ENCODE measurements around the gene TBC1D10A. TPM values are rescaled to one million over a fixed set of nuclear protein-coding genes. Genes with fewer than 3 reads are reported as not detected.

Gene TBC1D10A
- total and polyA plus RNA-seq, 12 donors, result 3.2 to 9.5 (median 5.7) TPM

DNA sequence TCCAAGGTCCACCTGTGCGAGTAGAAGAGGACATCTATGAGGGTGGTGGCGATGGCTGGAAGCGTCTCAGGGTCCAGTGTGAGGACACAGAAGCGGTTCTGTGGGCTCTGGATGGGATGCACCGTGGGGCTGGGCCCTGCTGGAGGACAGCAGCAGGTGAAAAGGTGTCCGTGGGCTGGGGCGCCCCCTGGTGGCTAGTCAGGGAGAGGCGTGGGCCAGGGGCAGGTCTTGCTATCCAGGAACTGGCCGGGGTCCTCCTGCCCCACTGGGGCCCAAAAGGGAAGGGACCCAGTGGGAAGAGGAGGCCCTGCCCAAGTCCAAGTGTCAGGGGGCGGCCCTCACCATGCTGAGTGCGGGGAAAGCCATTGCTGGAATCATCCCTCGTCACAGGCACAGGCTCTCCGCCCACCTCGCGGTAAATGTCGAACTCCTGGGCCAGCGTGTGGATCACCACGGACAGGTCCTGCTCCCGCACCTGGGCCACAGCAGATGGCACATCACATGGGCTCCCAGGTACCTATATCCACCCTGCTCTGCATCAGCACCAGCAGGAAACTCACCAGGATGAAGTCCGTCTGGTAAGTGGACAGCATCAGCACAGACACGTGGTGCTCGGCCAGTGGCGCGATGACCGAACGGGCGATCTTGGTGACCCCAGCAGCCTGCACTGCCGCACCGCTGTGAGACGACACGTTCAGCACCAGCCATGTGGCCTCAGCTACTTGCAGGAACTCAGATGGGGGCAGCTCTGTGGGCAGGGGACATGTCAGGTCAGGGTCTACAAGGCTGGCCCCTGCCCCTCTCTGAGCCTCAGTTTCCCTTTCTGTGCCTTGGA lies 39.7 kb downstream of the TBC1D10A start:
- no peaks in the 10 kb centered on the region for H3K27me3 ChIP-seq
- TF ChIP-seq CTCF (IDR thresholded peaks at IDR 0.05), result peak; percentile 71 to 97 (median 82)
- ATAC-seq (no peak), DNase-seq (peak; percentile 61 to 75)
- peaks cover 16 to 58% (median 36%) of the 10 kb centered on the region in 9 donors for H3K4me1 ChIP-seq
- H3K9me3 ChIP-seq, result no peaks in the 10 kb centered on the region
- H3K27ac ChIP-seq, result peak overlapping the region in 1 of 10 donors; percentile 98
- WGBS, 2 donors, result 73 to 75% methylated on average over 31 of the region's 31 CpGs
- intact Hi-C loops (cut with DNase I), result loop anchor here in 9 of 10 donors (1.0 to 10.0 kb wide), 8 partner anchors 24 to 102 kb away; partner anchors contain the start of genes RNF215 (in 5 of the 9), TBC1D10A (in 3 of the 9), CCDC157 (in 1 of the 9) and SF3A1 (in 1 of the 9)
- no peak overlapping the region for H3K4me3 ChIP-seq
- H3K36me3 ChIP-seq, result peaks cover 0 to 36% (median 15%) of the 10 kb centered on the region in 9 donors

DNA sequence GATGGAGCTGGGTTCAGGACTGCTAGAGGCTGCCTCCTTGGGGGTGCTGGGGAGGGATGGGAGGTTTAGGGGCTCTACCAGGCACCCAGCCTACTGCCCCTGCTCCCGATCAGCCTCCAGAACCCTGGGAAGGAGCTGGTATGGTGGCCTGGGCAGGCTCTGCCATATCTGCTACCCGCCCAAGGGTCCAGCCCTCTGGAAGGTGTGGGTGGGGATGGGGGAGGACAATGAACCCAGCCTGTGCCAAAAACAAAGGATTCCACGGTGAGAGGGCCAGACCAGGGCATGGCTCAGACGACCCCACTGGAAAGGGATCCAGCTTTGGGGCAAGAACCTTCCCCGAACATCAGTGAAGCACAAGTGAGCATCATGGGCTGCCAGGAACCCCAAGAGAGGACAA lies 40.4 kb downstream of the TBC1D10A start:
- DNase-seq, result no peak
- Histone ChIP-seq H3K36me3 (peaks cover 0 to 32% (median 15%) of the 10 kb centered on the region in 9 donors), H3K4me1 (peaks cover 9 to 54% (median 29%) of the 10 kb centered on the region in 9 donors), H3K27ac (no peak overlapping the region), H3K27me3 (no peaks in the 10 kb centered on the region), H3K4me3 (no peak overlapping the region), H3K9me3 (no peaks in the 10 kb centered on the region)
- WGBS, 2 donors, result 82 to 90% methylated on average over 5 of the region's 5 CpGs
- no peak for TF ChIP-seq CTCF (IDR thresholded peaks at IDR 0.05)
- intact Hi-C loops (cut with DNase I), result loop anchor here in 8 of 10 donors (2.0 to 10.0 kb wide), 7 partner anchors 24 to 102 kb away; partner anchors contain the start of genes RNF215 (in 3 of the 8), TBC1D10A (in 3 of the 8), CCDC157 (in 1 of the 8) and SF3A1 (in 1 of the 8)
- ATAC-seq, result no peak

GRCh38 chr22:30285846-30286200 lies 40.9 kb downstream of the TBC1D10A start:
- H3K4me1 ChIP-seq, result peaks cover 5 to 49% (median 24%) of the 10 kb centered on the region in 9 donors
- ATAC-seq (no peak), DNase-seq (no peak)
- H3K9me3 ChIP-seq, result no peaks in the 10 kb centered on the region
- intact Hi-C loops (cut with DNase I), result loop anchor here in 8 of 10 donors (2.0 to 10.0 kb wide), 7 partner anchors 23 to 103 kb away; partner anchors contain the start of genes RNF215 (in 3 of the 8), TBC1D10A (in 3 of the 8), CCDC157 (in 1 of the 8) and SF3A1 (in 1 of the 8)
- TF ChIP-seq CTCF (IDR thresholded peaks at IDR 0.05), result no peak
- no peaks in the 10 kb centered on the region for H3K27me3 ChIP-seq
- H3K27ac ChIP-seq, result no peak overlapping the region
- no peak overlapping the region for H3K4me3 ChIP-seq
- 89 to 90% methylated on average over 8 of the region's 8 CpGs for WGBS, 2 donors
- peaks cover 0 to 32% (median 15%) of the 10 kb centered on the region in 9 donors for H3K36me3 ChIP-seq

- no peak overlapping the region for H3K27ac ChIP-seq
- H3K36me3 ChIP-seq, result peaks cover 0 to 32% (median 15%) of the 10 kb centered on the region in 9 donors
- 90 to 95% methylated on average over 26 to 27 of the region's 27 CpGs for WGBS, 2 donors
- intact Hi-C loops (cut with DNase I), result loop anchor here in 5 of 10 donors (5.0 to 10.0 kb wide), 4 partner anchors 42 to 102 kb away; partner anchors contain the start of genes TBC1D10A (in 3 of the 5), CCDC157 (in 1 of the 5), RNF215 (in 1 of the 5) and SF3A1 (in 1 of the 5)
- H3K4me3 ChIP-seq, result no peak overlapping the region
- peaks cover 3 to 47% (median 19%) of the 10 kb centered on the region in 9 donors for H3K4me1 ChIP-seq
- no peak for TF ChIP-seq CTCF (IDR thresholded peaks at IDR 0.05)
- no peak for DNase-seq
- no peak for ATAC-seq
- no peaks in the 10 kb centered on the region for H3K27me3 ChIP-seq
- H3K9me3 ChIP-seq, result no peaks in the 10 kb centered on the region
Measured at GRCh38 chr22:30285176-30285845, 41.4 kb downstream of the TBC1D10A start.
